Kidney (tissue), 14 donors: Measurements from ENCODE around the gene HBA1. TPM values are rescaled to one million over a fixed set of nuclear protein-coding genes. Genes with fewer than 3 reads are reported as not detected.

Source experiments
- DNase-seq, 5 donors: peaks; one replicate each; pipeline ENCODE4 v3.0.0-alpha.2; 2013 to 2020
- FAIRE-seq: peaks from 2 replicates; lab custom pipeline; 2012; peaks lifted over from hg19 to GRCh38; lab: Jason Lieb, UNC
- H3K27ac ChIP-seq, 2 donors: one replicate each; pipeline ENCODE4 v1.7.0; 2013; ENCODE audit warnings: low read depth in 2 of 2, low read length in 2 of 2, inconsistent platforms in 1 of 2
- H3K27me3 ChIP-seq: one replicate; pipeline ENCODE4 v1.7.1; 2013; ENCODE audit warnings: low read length, inconsistent platforms; ENCODE audit not compliant: control insufficient read depth, insufficient read depth
- H3K36me3 ChIP-seq, 3 donors: one replicate each; pipeline versions ENCODE4 v1.7.0 to v1.7.1; 2013; ENCODE audit warnings: low read length in 3 of 3, control low read depth in 1 of 3, inconsistent platforms in 1 of 3; ENCODE audit not compliant: insufficient read depth in 3 of 3, control insufficient read depth in 2 of 3
- H3K4me1 ChIP-seq, 3 donors: one replicate each; pipeline versions ENCODE4 v1.7.0 to v1.7.1; 2013; ENCODE audit warnings: low read length in 3 of 3, inconsistent platforms in 1 of 3, low read depth in 1 of 3; ENCODE audit not compliant: control insufficient read depth in 2 of 3, insufficient read depth in 2 of 3
- H3K4me3 ChIP-seq, 3 donors: one replicate each; pipeline versions ENCODE4 v1.7.0 to v1.8.1; 2013; ENCODE audit warnings: low read length in 3 of 3, control low read depth in 1 of 3, inconsistent platforms in 1 of 3
- H3K9ac ChIP-seq, 3 donors: one replicate each; pipeline versions ENCODE4 v1.7.0 to v1.7.1; 2013; ENCODE audit warnings: low read length in 3 of 3, control low read depth in 1 of 3, inconsistent platforms in 1 of 3
- H3K9me3 ChIP-seq, 3 donors: one replicate each; pipeline versions ENCODE4 v1.7.0 to v1.7.1; 2013; ENCODE audit warnings: low read length in 3 of 3, control low read depth in 1 of 3, inconsistent platforms in 1 of 3; ENCODE audit not compliant: control insufficient read depth in 2 of 3, insufficient read depth in 1 of 3
- CTCF ChIP-seq: IDR thresholded peaks from 3 replicates; pipeline ENCODE4 v1.5.1; 2012; ENCODE audit warnings: mild to moderate bottlenecking, moderate library complexity, borderline replicate concordance; ENCODE audit not compliant: insufficient read depth; ENCODE audit errors: extremely low read depth
- intact Hi-C: fragments of 100-400 bp; cut with DNase I; formaldehyde crosslinking; loops from one replicate; pipeline ENCODE4 v1.11.1; 2022
- polyA plus RNA-seq: library from polyadenylated mRNA; stranded (reverse); fragments of 350-450 nt; fragmentation: Illumina TruSeq; extraction: RNeasy Lipid Tissue Mini Kit (QIAGEN cat#74804); gene quantifications from one replicate; pipeline ENCODE4 v1.2.3, GENCODE V29; 2014; ENCODE audit warnings: low read depth, low replicate concordance; ENCODE audit not compliant: insufficient read depth
- total RNA-seq: library from RNA; stranded (reverse); fragmentation: NEBNext Ultra II Directional; extraction: Animal tissue kit (Norgen Biotek cat#: 25700); gene quantifications from one replicate; pipeline ENCODE4 v1.2.1, GENCODE V29; 2021
- donor health status: control.
- donor health status: control.
- donor health status: control.
- donor health status: control.
- donor health status: control.
- donor health status: DM: yes; HTN: yes; CAD: no.
- donor health status: Normal renal cell carcinoma (clear cell type).

The HBA1 gene
- total and polyA plus RNA-seq, 2 donors from 2014 or later, result 2.6 to 41.1 TPM

GRCh38 chr16:185213-185612 is 8.7 kb downstream of the HBA1 start:
- H3K27me3 ChIP-seq, result no peaks in the 10 kb centered on the region
- FAIRE-seq, result no peak
- TF ChIP-seq CTCF, result no peak
- H3K9me3 ChIP-seq, result no peaks in the 10 kb centered on the region
- H3K4me1 ChIP-seq, result peaks cover 0 to 3% (median 0%) of the 10 kb centered on the region in 3 donors
- H3K27ac ChIP-seq, result no peak overlapping the region
- intact Hi-C loops, result no loop called here
- H3K36me3 ChIP-seq, result peaks cover 0 to 18% (median 17%) of the 10 kb centered on the region in 3 donors
- no peak for DNase-seq
- no peak overlapping the region for H3K9ac ChIP-seq
- H3K4me3 ChIP-seq, result no peak overlapping the region

GRCh38 chr16:185691-186090 is 9.2 kb downstream of the HBA1 start:
- H3K27me3 ChIP-seq, result no peaks in the 10 kb centered on the region
- TF ChIP-seq CTCF, result no peak
- intact Hi-C loops, result no loop called here
- peaks cover 0 to 22% (median 19%) of the 10 kb centered on the region in 3 donors for H3K36me3 ChIP-seq
- DNase-seq, result no peak
- no peak overlapping the region for H3K27ac ChIP-seq
- H3K4me1 ChIP-seq, result peaks cover 0 to 3% (median 0%) of the 10 kb centered on the region in 3 donors
- no peak overlapping the region for H3K9ac ChIP-seq
- no peaks in the 10 kb centered on the region for H3K9me3 ChIP-seq
- no peak overlapping the region for H3K4me3 ChIP-seq
- no peak for FAIRE-seq

- no peak overlapping the region for H3K9ac ChIP-seq
- no peaks in the 10 kb centered on the region for H3K4me1 ChIP-seq
- no peaks in the 10 kb centered on the region for H3K9me3 ChIP-seq
- FAIRE-seq (no peak), DNase-seq (no peak)
- TF ChIP-seq CTCF, result no peak
- H3K27ac ChIP-seq, result no peak overlapping the region
- no peaks in the 10 kb centered on the region for H3K27me3 ChIP-seq
- peaks cover 4 to 38% (median 31%) of the 10 kb centered on the region in 3 donors for H3K36me3 ChIP-seq
- intact Hi-C loops, result no loop called here
- H3K4me3 ChIP-seq, result no peak overlapping the region
Observed at GRCh38 chr16:187330-187729, 10.8 kb downstream of the HBA1 start.

- Histone ChIP-seq H3K4me1 (no peaks in the 10 kb centered on the region), H3K9me3 (no peaks in the 10 kb centered on the region), H3K36me3 (peaks cover 4 to 45% (median 34%) of the 10 kb centered on the region in 3 donors), H3K27me3 (no peaks in the 10 kb centered on the region), H3K27ac (no peak overlapping the region), H3K9ac (no peak overlapping the region), H3K4me3 (no peak overlapping the region)
- no peak for DNase-seq
- no peak for TF ChIP-seq CTCF
- no peak for FAIRE-seq
- intact Hi-C loops, result no loop called here
Observed at GRCh38 chr16:188674-189073, 12.2 kb downstream of the HBA1 start.
